HL-60 (cell line): ENCODE measurements around the gene BMP7.

ENCODE experiments used
- DNase-seq, 2 experiments: peaks; one replicate each; pipeline ENCODE4 v3.0.0-alpha.2; 2010 to 2020; ENCODE audit warnings: low read depth in 1 of 2, low spot score in 1 of 2
- H3K27ac ChIP-seq: fragments of 250-450 bp; sonication (Bioruptor Pico); replicated peaks from 2 replicates; pipeline ENCODE4 v1.5.1; 2020; ENCODE audit warnings: mild to moderate bottlenecking, moderate library complexity
- H3K27me3 ChIP-seq: fragments of 250-450 bp; sonication (Bioruptor Pico); 2 replicates; pipeline ENCODE4 v1.5.1; 2021; ENCODE audit warnings: mild to moderate bottlenecking, moderate library complexity; ENCODE audit not compliant: insufficient read depth, poor library complexity, severe bottlenecking
- H3K4me3 ChIP-seq: replicated peaks from 2 replicates; pipeline ENCODE4 v1.5.1; 2011; ENCODE audit warnings: mild to moderate bottlenecking, control low read depth, low read length; ENCODE audit not compliant: insufficient read depth
- GABPA ChIP-seq: IDR thresholded peaks from 2 replicates; pipeline ENCODE4 v1.6.1; 2012; ENCODE audit warnings: low read depth
- POLR2AphosphoS5 ChIP-seq: IDR thresholded peaks from 2 replicates; pipeline ENCODE4 v1.6.1; 2012; ENCODE audit warnings: low read depth
- REST ChIP-seq: IDR thresholded peaks from 2 replicates; pipeline ENCODE4 v1.6.1; 2012; ENCODE audit warnings: low read depth; ENCODE audit not compliant: insufficient replicate concordance
- SPI1 ChIP-seq: IDR thresholded peaks from 2 replicates; pipeline ENCODE4 v1.6.1; 2012; ENCODE audit warnings: low read depth, mild to moderate bottlenecking, borderline replicate concordance
- TF ChIP-seq, protein P1 (sequence below): IDR thresholded peaks from one replicate; pipeline ENCODE4 v1.5.1; 2011; ENCODE audit warnings: low read length, control low read depth, inconsistent platforms; ENCODE audit not compliant: insufficient read depth

The BMP7 gene

GRCh38 chr20:57174737-57175136, 91.7 kb downstream of the BMP7 start:
- DNase-seq: no peak
- TF ChIP-seq POLR2AphosphoS5: no peak
- TF ChIP-seq REST: no peak
- TF ChIP-seq GABPA: no peak
- TF ChIP-seq, protein P1, sequence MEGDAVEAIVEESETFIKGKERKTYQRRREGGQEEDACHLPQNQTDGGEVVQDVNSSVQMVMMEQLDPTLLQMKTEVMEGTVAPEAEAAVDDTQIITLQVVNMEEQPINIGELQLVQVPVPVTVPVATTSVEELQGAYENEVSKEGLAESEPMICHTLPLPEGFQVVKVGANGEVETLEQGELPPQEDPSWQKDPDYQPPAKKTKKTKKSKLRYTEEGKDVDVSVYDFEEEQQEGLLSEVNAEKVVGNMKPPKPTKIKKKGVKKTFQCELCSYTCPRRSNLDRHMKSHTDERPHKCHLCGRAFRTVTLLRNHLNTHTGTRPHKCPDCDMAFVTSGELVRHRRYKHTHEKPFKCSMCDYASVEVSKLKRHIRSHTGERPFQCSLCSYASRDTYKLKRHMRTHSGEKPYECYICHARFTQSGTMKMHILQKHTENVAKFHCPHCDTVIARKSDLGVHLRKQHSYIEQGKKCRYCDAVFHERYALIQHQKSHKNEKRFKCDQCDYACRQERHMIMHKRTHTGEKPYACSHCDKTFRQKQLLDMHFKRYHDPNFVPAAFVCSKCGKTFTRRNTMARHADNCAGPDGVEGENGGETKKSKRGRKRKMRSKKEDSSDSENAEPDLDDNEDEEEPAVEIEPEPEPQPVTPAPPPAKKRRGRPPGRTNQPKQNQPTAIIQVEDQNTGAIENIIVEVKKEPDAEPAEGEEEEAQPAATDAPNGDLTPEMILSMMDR: no peak
- no peak for TF ChIP-seq SPI1
- Histone ChIP-seq H3K27ac (no peak overlapping the region), H3K4me3 (no peak overlapping the region), H3K27me3 (no peaks in the 10 kb centered on the region)

GRCh38 chr20:57173986-57174385, 92.5 kb downstream of the BMP7 start:
- no peak for TF ChIP-seq REST
- TF ChIP-seq, protein P1: no peak
- no peak for TF ChIP-seq GABPA
- TF ChIP-seq POLR2AphosphoS5: no peak
- no peak for TF ChIP-seq SPI1
- Histone ChIP-seq H3K27me3 (no peaks in the 10 kb centered on the region), H3K27ac (no peak overlapping the region), H3K4me3 (no peak overlapping the region)
- no peak for DNase-seq

DNA sequence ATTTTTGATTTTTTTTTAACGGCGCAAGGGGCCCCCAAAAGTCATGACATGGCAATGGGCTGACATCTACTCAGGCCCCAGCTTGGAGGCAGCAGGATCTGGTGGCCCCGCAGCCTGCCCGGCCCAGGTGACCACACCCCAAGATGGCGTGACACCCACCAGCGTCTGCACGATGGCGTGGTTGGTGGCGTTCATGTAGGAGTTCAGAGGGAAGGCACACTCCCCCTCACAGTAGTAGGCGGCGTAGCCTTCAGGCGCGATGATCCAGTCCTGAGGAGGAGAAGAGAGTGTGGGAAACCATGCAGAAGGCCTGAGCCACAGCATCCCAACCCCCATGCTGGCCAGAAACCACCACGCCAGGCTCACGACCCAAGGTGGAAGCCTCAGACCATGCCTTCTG, 93.4 kb downstream of the BMP7 start:
- Histone ChIP-seq H3K4me3 (no peak overlapping the region), H3K27ac (no peak overlapping the region), H3K27me3 (no peaks in the 10 kb centered on the region)
- TF ChIP-seq GABPA (no peak), POLR2AphosphoS5 (no peak), REST (no peak), SPI1 (no peak)
- TF ChIP-seq, protein P1: no peak
- no peak for DNase-seq
